Ectodermal cell (in vitro differentiated cells): Measurements from ENCODE around the gene PRPSAP1.
"Not testable (repeated sequence)": the region's sequence is repeated elsewhere in the genome, so short reads cannot be mapped to it uniquely, and the experiment has no call there.

Experiments
- H3K27ac ChIP-seq: 2 replicates; pipeline ENCODE4 v1.7.0; 2013; ENCODE audit warnings: mild to moderate bottlenecking, low read depth, low read length; ENCODE audit not compliant: insufficient read depth, poor library complexity, severe bottlenecking
- H3K27me3 ChIP-seq: 2 replicates; pipeline ENCODE4 v1.7.0; 2013; ENCODE audit warnings: mild to moderate bottlenecking, low read length; ENCODE audit not compliant: insufficient read depth, control insufficient read depth, poor library complexity, severe bottlenecking
- H3K36me3 ChIP-seq: one replicate; pipeline ENCODE4 v1.7.0; 2013; ENCODE audit warnings: low read length; ENCODE audit not compliant: control insufficient read depth, insufficient read depth
- H3K4me1 ChIP-seq: one replicate; pipeline ENCODE4 v1.7.0; 2013; ENCODE audit warnings: low read length; ENCODE audit not compliant: control insufficient read depth, insufficient read depth
- H3K4me3 ChIP-seq: 2 replicates; pipeline ENCODE4 v1.7.0; 2013; ENCODE audit warnings: low read depth, low read length, control low read depth; ENCODE audit not compliant: insufficient read depth
- H3K9me3 ChIP-seq: 2 replicates; pipeline ENCODE4 v1.7.0; 2013; ENCODE audit warnings: mild to moderate bottlenecking, low read length, moderate library complexity; ENCODE audit not compliant: control insufficient read depth
- WGBS, 2 experiments: methylation state at CpG; one replicate each; pipeline ENCODE4 v1.1.7; 2013; ENCODE audit warnings: missing lambda C conversion rate in 2 of 2; 5-methylcytosine and 5-hydroxymethylcytosine counted together

PRPSAP1 gene

GRCh38 chr17:76270127-76270592 is 83.6 kb downstream of the PRPSAP1 start:
- 92 to 93% methylated on average over 22 to 25 of the region's 26 CpGs for WGBS, 2 experiments
- Histone ChIP-seq H3K9me3 (no peaks in the 10 kb centered on the region), H3K27ac (no peak overlapping the region), H3K4me3 (no peak overlapping the region), H3K4me1 (peaks cover 34% of the 10 kb centered on the region), H3K36me3 (no peaks in the 10 kb centered on the region), H3K27me3 (no peaks in the 10 kb centered on the region)

GRCh38 chr17:76268991-76269981 is 84.4 kb downstream of the PRPSAP1 start:
- Histone ChIP-seq H3K36me3 (no peaks in the 10 kb centered on the region), H3K27ac (no peak overlapping the region), H3K9me3 (no peaks in the 10 kb centered on the region), H3K4me1 (peaks cover 34% of the 10 kb centered on the region), H3K4me3 (no peak overlapping the region), H3K27me3 (no peaks in the 10 kb centered on the region)
- 78 to 79% methylated on average over 12 of the region's 12 CpGs for WGBS, 2 experiments

GRCh38 chr17:76268015-76268749 is 85.5 kb downstream of the PRPSAP1 start:
- Histone ChIP-seq H3K27me3 (no peaks in the 10 kb centered on the region), H3K4me3 (no peak overlapping the region), H3K4me1 (peaks cover 34% of the 10 kb centered on the region), H3K9me3 (no peaks in the 10 kb centered on the region), H3K36me3 (no peaks in the 10 kb centered on the region), H3K27ac (no peak overlapping the region)
- WGBS, 2 experiments, result 52 to 53% methylated on average over 8 to 9 of the region's 9 CpGs

GRCh38 chr17:76267581-76268001 is 86.1 kb downstream of the PRPSAP1 start:
- not testable (repeated sequence) for H3K27ac ChIP-seq, H3K36me3 ChIP-seq, H3K9me3 ChIP-seq, H3K27me3 ChIP-seq, H3K4me3 ChIP-seq
- 92 to 93% methylated on average over 13 of the region's 13 CpGs for WGBS, 2 experiments
- peaks cover 34% of the 10 kb centered on the region for H3K4me1 ChIP-seq

- Histone ChIP-seq H3K27me3 (no peaks in the 10 kb centered on the region), H3K9me3 (no peaks in the 10 kb centered on the region), H3K36me3 (no peaks in the 10 kb centered on the region), H3K4me1 (peaks cover 30% of the 10 kb centered on the region), H3K27ac (no peak overlapping the region), H3K4me3 (peak overlapping the region; percentile 74)
- WGBS, 2 experiments, result 85 to 97% methylated on average over 4 of the region's 4 CpGs
Measured at GRCh38 chr17:76267051-76267576, 86.6 kb downstream of the PRPSAP1 start.

- H3K4me1 ChIP-seq, result peaks cover 29% of the 10 kb centered on the region
- peak overlapping the region; percentile 13 for H3K27ac ChIP-seq
- H3K4me3 ChIP-seq, result peak overlapping the region; percentile 74
- WGBS, 2 experiments, result 14% methylated on average over 11 to 12 of the region's 12 CpGs
- H3K9me3 ChIP-seq, result no peaks in the 10 kb centered on the region
- no peaks in the 10 kb centered on the region for H3K27me3 ChIP-seq
- no peaks in the 10 kb centered on the region for H3K36me3 ChIP-seq
Measured at GRCh38 chr17:76266244-76266938, 87.3 kb downstream of the PRPSAP1 start.

- Histone ChIP-seq H3K9me3 (no peaks in the 10 kb centered on the region), H3K4me3 (peak overlapping the region; percentile 74), H3K27me3 (no peaks in the 10 kb centered on the region), H3K27ac (peak overlapping the region; percentile 13), H3K36me3 (no peaks in the 10 kb centered on the region), H3K4me1 (peaks cover 29% of the 10 kb centered on the region)
- 0% methylated on average over 76 of the region's 76 CpGs for WGBS, 2 experiments
Measured at GRCh38 chr17:76265624-76266243, 88.0 kb downstream of the PRPSAP1 start.

GRCh38 chr17:76264755-76265623 is 88.7 kb downstream of the PRPSAP1 start, which contains the start of gene UBALD2:
Gene UBALD2 (plus strand): TSS chr17:76265348. CDS start chr17:76265506, 158 bp downstream.
- Histone ChIP-seq H3K9me3 (no peaks in the 10 kb centered on the region), H3K36me3 (no peaks in the 10 kb centered on the region), H3K4me3 (peak within 1 kb of the TSS; percentile 74), H3K27me3 (no peaks in the 10 kb centered on the region), H3K4me1 (peaks cover 29% of the 10 kb centered on the region), H3K27ac (peak within 1 kb of the TSS; percentile 13)
- 0% methylated on average over 94 of the region's 94 CpGs for WGBS, 2 experiments

GRCh38 chr17:76264425-76264754 is 89.3 kb downstream of the PRPSAP1 start:
- WGBS, 2 experiments, result 83 to 84% methylated on average over 6 to 9 of the region's 9 CpGs
- no peak overlapping the region for H3K4me3 ChIP-seq
- H3K36me3 ChIP-seq, result no peaks in the 10 kb centered on the region
- no peaks in the 10 kb centered on the region for H3K9me3 ChIP-seq
- H3K27me3 ChIP-seq, result no peaks in the 10 kb centered on the region
- peaks cover 27% of the 10 kb centered on the region for H3K4me1 ChIP-seq
- no peak overlapping the region for H3K27ac ChIP-seq
